Stomach (tissue), 4 donors: ENCODE results near the gene AP2S1.

Source experiments
- EP300 ChIP-seq: sonication (generic); formaldehyde crosslinking; IDR thresholded peaks from one replicate; pipeline ENCODE4 v1.6.1; 2017; ENCODE audit warnings: antibody characterized with exemption
- POLR2A ChIP-seq, 4 donors: fragments of 450-650 bp; IDR thresholded peaks; one replicate each; pipeline ENCODE4 v1.6.1; 2016; ENCODE audit warnings: antibody characterized with exemption in 4 of 4, control low read depth in 2 of 4, mild to moderate bottlenecking in 1 of 4, moderate library complexity in 1 of 4
- POLR2AphosphoS5 ChIP-seq, 3 donors: sonication (generic); formaldehyde crosslinking; IDR thresholded peaks; one replicate each; pipeline ENCODE4 v1.6.1; 2016; ENCODE audit warnings: antibody characterized with exemption in 3 of 3
- TF ChIP-seq, protein P1 (sequence below), 7 experiments: fragments of 450-650 bp in 4 of 7; fragments of 200-600 bp in 3 of 7; sonication (generic) in 3 of 7; IDR thresholded peaks; one replicate each; pipeline ENCODE4 v1.5.1; 2016 to 2019; ENCODE audit warnings: antibody characterized with exemption in 7 of 7, control low read depth in 2 of 7, mild to moderate bottlenecking in 1 of 7

- TF ChIP-seq POLR2AphosphoS5 (IDR thresholded peaks at IDR 0.05) (no peak), POLR2A (IDR thresholded peaks at IDR 0.05) (no peak), EP300 (no peak)
- TF ChIP-seq, protein P1, sequence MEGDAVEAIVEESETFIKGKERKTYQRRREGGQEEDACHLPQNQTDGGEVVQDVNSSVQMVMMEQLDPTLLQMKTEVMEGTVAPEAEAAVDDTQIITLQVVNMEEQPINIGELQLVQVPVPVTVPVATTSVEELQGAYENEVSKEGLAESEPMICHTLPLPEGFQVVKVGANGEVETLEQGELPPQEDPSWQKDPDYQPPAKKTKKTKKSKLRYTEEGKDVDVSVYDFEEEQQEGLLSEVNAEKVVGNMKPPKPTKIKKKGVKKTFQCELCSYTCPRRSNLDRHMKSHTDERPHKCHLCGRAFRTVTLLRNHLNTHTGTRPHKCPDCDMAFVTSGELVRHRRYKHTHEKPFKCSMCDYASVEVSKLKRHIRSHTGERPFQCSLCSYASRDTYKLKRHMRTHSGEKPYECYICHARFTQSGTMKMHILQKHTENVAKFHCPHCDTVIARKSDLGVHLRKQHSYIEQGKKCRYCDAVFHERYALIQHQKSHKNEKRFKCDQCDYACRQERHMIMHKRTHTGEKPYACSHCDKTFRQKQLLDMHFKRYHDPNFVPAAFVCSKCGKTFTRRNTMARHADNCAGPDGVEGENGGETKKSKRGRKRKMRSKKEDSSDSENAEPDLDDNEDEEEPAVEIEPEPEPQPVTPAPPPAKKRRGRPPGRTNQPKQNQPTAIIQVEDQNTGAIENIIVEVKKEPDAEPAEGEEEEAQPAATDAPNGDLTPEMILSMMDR (IDR thresholded peaks at IDR 0.05): no peak
Measured at GRCh38 chr19:46788968-46789338, 61.7 kb downstream of the AP2S1 start.
